Measurements from ENCODE around the gene PTDSS2. TPM values are rescaled to one million over a fixed set of nuclear protein-coding genes. Genes with fewer than 3 reads are reported as not detected.
A peak's percentile ranks its signal among the peaks of the same experiment; 100 is the strongest.
"Not testable (repeated sequence)": the region's sequence is repeated elsewhere in the genome, so short reads cannot be mapped to it uniquely, and the experiment has no call there.

The PTDSS2 gene
- total RNA-seq, 1 donor from 2014 or later: 33.9 TPM

- intact Hi-C loops (cut with micrococcal nuclease): loop anchor here (2.0 to 5.0 kb wide), 2 partner anchors 105 to 181 kb away; partner anchors contain the start of genes IFITM1, PSMD13 and SIRT3
- H3K36me3 Mint-ChIP-seq (ENCODE audit: low read depth): peaks cover 8% of the 10 kb centered on the region
- no peaks in the 10 kb centered on the region for H3K27me3 Mint-ChIP-seq (ENCODE audit: insufficient read depth)
- H3K9me3 Mint-ChIP-seq: no peaks in the 10 kb centered on the region
- H3K27ac Mint-ChIP-seq: no peak overlapping the region
- peaks cover 30% of the 10 kb centered on the region for H3K4me1 Mint-ChIP-seq (ENCODE audit: low read depth)
- no peak for DNase-seq (ENCODE audit: low spot score)
- peak overlapping the region; percentile 76 for H3K4me3 Mint-ChIP-seq
Observed at GRCh38 chr11:417652-418342, 32.3 kb upstream of the PTDSS2 start.

- H3K27ac Mint-ChIP-seq: no peak overlapping the region
- H3K4me1 Mint-ChIP-seq (ENCODE audit: low read depth): peaks cover 24% of the 10 kb centered on the region
- H3K36me3 Mint-ChIP-seq (ENCODE audit: low read depth): peaks cover 8% of the 10 kb centered on the region
- H3K4me3 Mint-ChIP-seq: peak overlapping the region; percentile 11
- DNase-seq (ENCODE audit: low spot score): no peak
- H3K27me3 Mint-ChIP-seq (ENCODE audit: insufficient read depth): no peaks in the 10 kb centered on the region
- intact Hi-C loops (cut with micrococcal nuclease): loop anchor here (5.0 kb wide), 1 partner anchor 106 kb away; the partner anchor contains the start of gene IFITM1
- H3K9me3 Mint-ChIP-seq: no peaks in the 10 kb centered on the region
Observed at GRCh38 chr11:418343-419247, 31.5 kb upstream of the PTDSS2 start.

GRCh38 chr11:419248-420005, 30.7 kb upstream of the PTDSS2 start:
- H3K9me3 Mint-ChIP-seq: no peaks in the 10 kb centered on the region
- intact Hi-C loops (cut with micrococcal nuclease): loop anchor here (5.0 kb wide), 1 partner anchor 107 kb away; the partner anchor contains the start of gene IFITM1
- peaks cover 10% of the 10 kb centered on the region for H3K36me3 Mint-ChIP-seq (ENCODE audit: low read depth)
- H3K4me1 Mint-ChIP-seq (ENCODE audit: low read depth): peaks cover 20% of the 10 kb centered on the region
- H3K4me3 Mint-ChIP-seq: peak overlapping the region; percentile 56
- no peaks in the 10 kb centered on the region for H3K27me3 Mint-ChIP-seq (ENCODE audit: insufficient read depth)
- DNase-seq (ENCODE audit: low spot score): no peak
- no peak overlapping the region for H3K27ac Mint-ChIP-seq

GRCh38 chr11:420054-420910, 29.8 kb upstream of the PTDSS2 start:
- H3K4me1 Mint-ChIP-seq (ENCODE audit: low read depth): peaks cover 12% of the 10 kb centered on the region
- peaks cover 15% of the 10 kb centered on the region for H3K36me3 Mint-ChIP-seq (ENCODE audit: low read depth)
- H3K4me3 Mint-ChIP-seq: peak overlapping the region; percentile 56

GRCh38 chr11:420911-421321, 29.2 kb upstream of the PTDSS2 start:
- Mint-ChIP-seq H3K27ac (no peak overlapping the region), H3K4me3 (no peak overlapping the region), H3K4me1 (ENCODE audit: low read depth) (peaks cover 5% of the 10 kb centered on the region), H3K36me3 (ENCODE audit: low read depth) (peaks cover 17% of the 10 kb centered on the region), H3K9me3 (no peaks in the 10 kb centered on the region), H3K27me3 (ENCODE audit: insufficient read depth) (no peaks in the 10 kb centered on the region)
- no peak for DNase-seq (ENCODE audit: low spot score)
- intact Hi-C loops (cut with micrococcal nuclease): no loop called here

More at GRCh38 chr11:420054-420910, 29.8 kb upstream of the PTDSS2 start:
- no peak for DNase-seq (ENCODE audit: low spot score)
- intact Hi-C loops (cut with micrococcal nuclease): no loop called here
- Mint-ChIP-seq H3K9me3 (no peaks in the 10 kb centered on the region), H3K27me3 (ENCODE audit: insufficient read depth) (no peaks in the 10 kb centered on the region), H3K27ac (no peak overlapping the region)

DNA sequence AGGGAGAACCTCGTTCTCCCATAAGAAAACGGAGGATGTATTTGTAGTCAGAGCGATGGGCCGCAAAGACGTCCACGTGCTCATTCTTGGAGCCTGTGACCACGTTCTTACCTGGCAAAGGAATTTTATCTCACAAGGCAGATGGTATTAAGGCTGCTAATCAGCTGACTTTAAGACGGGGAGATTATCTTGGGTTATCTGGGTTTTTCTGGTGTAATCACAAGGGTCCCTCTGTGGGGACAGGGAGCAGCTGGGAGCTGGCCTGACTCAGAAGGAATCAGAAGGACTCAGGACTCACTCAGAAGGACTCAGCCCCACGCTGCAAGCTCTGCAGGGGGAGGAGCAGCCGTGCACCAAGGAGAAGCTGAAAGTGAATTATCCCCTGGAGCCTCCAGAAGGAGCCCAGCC, 27.8 kb upstream of the PTDSS2 start:
- Mint-ChIP-seq H3K4me1 (ENCODE audit: low read depth) (no peaks in the 10 kb centered on the region), H3K9me3 (no peaks in the 10 kb centered on the region), H3K4me3 (no peak overlapping the region), H3K27me3 (ENCODE audit: insufficient read depth) (no peaks in the 10 kb centered on the region), H3K27ac (no peak overlapping the region), H3K36me3 (ENCODE audit: low read depth) (peaks cover 17% of the 10 kb centered on the region)
- intact Hi-C loops (cut with micrococcal nuclease): no loop called here
- DNase-seq (ENCODE audit: low spot score): no peak

- Mint-ChIP-seq H3K27me3 (ENCODE audit: insufficient read depth) (no peaks in the 10 kb centered on the region), H3K9me3 (no peaks in the 10 kb centered on the region), H3K36me3 (ENCODE audit: low read depth) (peaks cover 24% of the 10 kb centered on the region), H3K27ac (no peak overlapping the region), H3K4me1 (ENCODE audit: low read depth) (no peaks in the 10 kb centered on the region), H3K4me3 (no peak overlapping the region)
- no peak for DNase-seq (ENCODE audit: low spot score)
- intact Hi-C loops (cut with micrococcal nuclease): no loop called here
Observed at GRCh38 chr11:424232-424631, 25.8 kb upstream of the PTDSS2 start.

- H3K27me3 Mint-ChIP-seq (ENCODE audit: insufficient read depth); H3K4me3 Mint-ChIP-seq; H3K9me3 Mint-ChIP-seq; intact Hi-C loops (cut with micrococcal nuclease); H3K27ac Mint-ChIP-seq; DNase-seq (ENCODE audit: low spot score); H3K4me1 Mint-ChIP-seq (ENCODE audit: low read depth): not testable (repeated sequence)
- H3K36me3 Mint-ChIP-seq (ENCODE audit: low read depth): peaks cover 24% of the 10 kb centered on the region
Observed at GRCh38 chr11:424766-425165, 25.3 kb upstream of the PTDSS2 start.

- intact Hi-C loops (cut with micrococcal nuclease): no loop called here
- Mint-ChIP-seq H3K9me3 (no peaks in the 10 kb centered on the region), H3K36me3 (ENCODE audit: low read depth) (peaks cover 24% of the 10 kb centered on the region), H3K27ac (no peak overlapping the region), H3K27me3 (ENCODE audit: insufficient read depth) (no peaks in the 10 kb centered on the region), H3K4me3 (no peak overlapping the region), H3K4me1 (ENCODE audit: low read depth) (no peaks in the 10 kb centered on the region)
- DNase-seq (ENCODE audit: low spot score): no peak
Observed at GRCh38 chr11:425301-425700, 24.8 kb upstream of the PTDSS2 start.

- no peak for DNase-seq (ENCODE audit: low spot score)
- no peaks in the 10 kb centered on the region for H3K27me3 Mint-ChIP-seq (ENCODE audit: insufficient read depth)
- H3K4me3 Mint-ChIP-seq: no peak overlapping the region
- no peaks in the 10 kb centered on the region for H3K9me3 Mint-ChIP-seq
- peaks cover 24% of the 10 kb centered on the region for H3K36me3 Mint-ChIP-seq (ENCODE audit: low read depth)
- no peaks in the 10 kb centered on the region for H3K4me1 Mint-ChIP-seq (ENCODE audit: low read depth)
- intact Hi-C loops (cut with micrococcal nuclease): no loop called here
- H3K27ac Mint-ChIP-seq: no peak overlapping the region
Observed at GRCh38 chr11:426851-427250, 23.2 kb upstream of the PTDSS2 start.

- H3K4me3 Mint-ChIP-seq: no peak overlapping the region
- no peak overlapping the region for H3K27ac Mint-ChIP-seq
- H3K27me3 Mint-ChIP-seq (ENCODE audit: insufficient read depth): no peaks in the 10 kb centered on the region
- no peaks in the 10 kb centered on the region for H3K4me1 Mint-ChIP-seq (ENCODE audit: low read depth)
- DNase-seq (ENCODE audit: low spot score): no peak
- H3K9me3 Mint-ChIP-seq: no peaks in the 10 kb centered on the region
- H3K36me3 Mint-ChIP-seq (ENCODE audit: low read depth): peaks cover 21% of the 10 kb centered on the region
- intact Hi-C loops (cut with micrococcal nuclease): no loop called here
Observed at GRCh38 chr11:428295-428694, 21.8 kb upstream of the PTDSS2 start.

GRCh38 chr11:429391-429790, 20.7 kb upstream of the PTDSS2 start:
- Mint-ChIP-seq H3K27me3 (ENCODE audit: insufficient read depth) (no peaks in the 10 kb centered on the region), H3K9me3 (no peaks in the 10 kb centered on the region), H3K27ac (no peak overlapping the region), H3K4me1 (ENCODE audit: low read depth) (no peaks in the 10 kb centered on the region), H3K4me3 (no peak overlapping the region), H3K36me3 (ENCODE audit: low read depth) (peaks cover 19% of the 10 kb centered on the region)
- DNase-seq (ENCODE audit: low spot score): no peak
- intact Hi-C loops (cut with micrococcal nuclease): no loop called here
